GM12892 (cell line): ENCODE measurements around the gene FAM234B.

Experiments
- POLR2A ChIP-seq: IDR thresholded peaks from 2 replicates; pipeline ENCODE4 v1.6.1; 2011; ENCODE audit warnings: low read depth, low read length, control low read depth
- POLR2AphosphoS5 ChIP-seq: IDR thresholded peaks from 2 replicates; pipeline ENCODE4 v1.6.1; 2011; ENCODE audit warnings: low read depth, low read length, control low read depth
- TAF1 ChIP-seq: IDR thresholded peaks from 2 replicates; pipeline ENCODE4 v1.6.1; 2011; ENCODE audit warnings: low read depth, mild to moderate bottlenecking, control low read depth, low read length, borderline replicate concordance

DNA sequence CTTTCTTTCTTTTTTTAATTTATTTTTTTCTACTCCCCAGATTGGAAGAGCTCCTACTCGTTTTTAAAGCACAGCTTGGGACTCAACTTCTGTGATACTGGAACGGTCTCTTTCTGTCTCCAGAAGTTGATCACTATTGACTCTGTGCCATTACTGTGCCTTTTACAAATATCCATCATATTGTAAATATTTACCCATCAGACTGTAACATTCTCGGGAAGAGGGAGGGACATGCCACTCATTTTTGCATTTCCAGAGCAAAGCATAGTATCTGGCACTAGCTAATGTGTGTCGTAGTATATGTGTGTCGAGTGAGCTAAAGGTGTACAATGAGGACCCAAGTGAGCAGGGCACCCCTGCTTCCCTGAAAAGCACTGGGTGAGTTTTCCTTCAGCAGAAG lies 83.3 kb downstream of the FAM234B start:
- TF ChIP-seq TAF1 (no peak), POLR2A (no peak), POLR2AphosphoS5 (no peak)
